Subcutaneous adipose tissue (tissue), 4 donors: ENCODE results near the gene PCAT6. TPM values are rescaled to one million over a fixed set of nuclear protein-coding genes. Genes with fewer than 3 reads are reported as not detected.

Experiments used
- total RNA-seq, 4 donors: library from RNA; depleted of rRNA; stranded (reverse); fragments of >200 nt; gene quantifications; one replicate each; pipeline ENCODE4 v1.1.0, GENCODE V29; 2016
- TF ChIP-seq, protein P1 (sequence below): fragments of 450-650 bp; IDR thresholded peaks from one replicate; pipeline ENCODE4 v1.5.1; 2016; ENCODE audit warnings: low read depth, mild to moderate bottlenecking, control low read depth, antibody characterized with exemption, moderate library complexity

PCAT6 gene
- total RNA-seq, 4 donors from 2014 or later = not detected

DNA sequence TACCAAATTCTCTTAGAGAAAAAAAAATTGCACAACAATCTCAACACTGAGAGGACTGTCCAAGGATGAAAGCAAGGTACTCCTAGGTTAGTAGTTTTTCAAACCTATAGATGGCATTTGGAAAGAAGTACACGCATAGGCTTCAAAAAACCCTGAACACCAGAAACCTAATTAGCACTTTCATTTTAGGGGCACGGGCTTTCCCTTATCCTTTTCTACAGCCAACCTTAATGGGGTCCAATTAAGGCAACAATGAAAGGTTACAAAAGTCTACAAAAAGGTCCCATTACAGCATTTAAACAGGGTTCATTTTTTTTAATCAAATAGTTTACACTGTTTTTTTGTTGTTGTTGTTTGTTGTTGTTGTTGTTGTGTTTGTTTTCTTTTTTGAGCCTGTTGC lies 8.7 kb upstream of the PCAT6 start:
- TF ChIP-seq, protein P1, sequence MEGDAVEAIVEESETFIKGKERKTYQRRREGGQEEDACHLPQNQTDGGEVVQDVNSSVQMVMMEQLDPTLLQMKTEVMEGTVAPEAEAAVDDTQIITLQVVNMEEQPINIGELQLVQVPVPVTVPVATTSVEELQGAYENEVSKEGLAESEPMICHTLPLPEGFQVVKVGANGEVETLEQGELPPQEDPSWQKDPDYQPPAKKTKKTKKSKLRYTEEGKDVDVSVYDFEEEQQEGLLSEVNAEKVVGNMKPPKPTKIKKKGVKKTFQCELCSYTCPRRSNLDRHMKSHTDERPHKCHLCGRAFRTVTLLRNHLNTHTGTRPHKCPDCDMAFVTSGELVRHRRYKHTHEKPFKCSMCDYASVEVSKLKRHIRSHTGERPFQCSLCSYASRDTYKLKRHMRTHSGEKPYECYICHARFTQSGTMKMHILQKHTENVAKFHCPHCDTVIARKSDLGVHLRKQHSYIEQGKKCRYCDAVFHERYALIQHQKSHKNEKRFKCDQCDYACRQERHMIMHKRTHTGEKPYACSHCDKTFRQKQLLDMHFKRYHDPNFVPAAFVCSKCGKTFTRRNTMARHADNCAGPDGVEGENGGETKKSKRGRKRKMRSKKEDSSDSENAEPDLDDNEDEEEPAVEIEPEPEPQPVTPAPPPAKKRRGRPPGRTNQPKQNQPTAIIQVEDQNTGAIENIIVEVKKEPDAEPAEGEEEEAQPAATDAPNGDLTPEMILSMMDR = no peak

DNA sequence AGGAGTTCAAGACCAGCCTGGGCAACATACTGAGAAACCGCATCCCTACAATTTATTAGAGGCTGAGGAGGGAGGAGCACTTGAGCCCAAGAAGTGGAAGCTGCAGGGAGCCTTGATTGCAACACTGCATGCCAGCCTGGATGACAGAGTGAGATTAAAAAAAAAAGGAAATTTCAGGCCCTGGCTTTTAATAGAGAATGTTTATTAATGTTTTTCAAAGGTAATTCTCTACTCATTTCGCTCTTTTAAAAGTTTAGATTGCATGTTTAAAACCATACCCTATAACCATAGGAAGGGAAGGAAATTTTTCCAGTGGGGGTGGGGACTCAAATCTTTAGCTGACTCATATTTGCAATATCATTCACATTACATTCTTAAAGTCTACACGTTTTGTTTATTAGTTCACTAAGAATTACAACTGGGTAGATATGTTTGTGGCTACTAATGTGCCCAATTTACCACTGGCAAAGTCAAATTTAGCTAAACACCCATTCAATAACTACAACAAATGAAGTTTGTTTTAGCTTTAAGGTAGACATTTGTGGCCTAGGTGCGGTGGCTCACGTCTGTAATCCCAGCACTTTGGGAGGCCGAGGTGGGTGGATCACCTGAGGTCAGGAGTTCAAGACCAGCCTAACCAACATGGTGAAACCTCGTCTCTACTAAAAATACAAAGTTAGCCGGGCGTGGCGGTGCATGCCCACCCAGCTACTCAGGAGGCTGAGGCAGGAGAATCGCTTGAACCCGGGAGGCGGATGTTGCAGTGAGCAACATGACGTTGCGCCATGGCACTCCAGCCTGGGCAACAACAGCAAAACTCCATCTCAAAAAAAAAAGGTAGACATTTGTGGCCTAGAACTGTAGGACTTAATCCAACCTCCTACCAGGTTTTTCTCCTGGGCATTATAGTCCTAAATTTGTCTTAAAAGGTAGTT lies 7.5 kb upstream of the PCAT6 start:
- TF ChIP-seq, protein P1 = no peak

DNA sequence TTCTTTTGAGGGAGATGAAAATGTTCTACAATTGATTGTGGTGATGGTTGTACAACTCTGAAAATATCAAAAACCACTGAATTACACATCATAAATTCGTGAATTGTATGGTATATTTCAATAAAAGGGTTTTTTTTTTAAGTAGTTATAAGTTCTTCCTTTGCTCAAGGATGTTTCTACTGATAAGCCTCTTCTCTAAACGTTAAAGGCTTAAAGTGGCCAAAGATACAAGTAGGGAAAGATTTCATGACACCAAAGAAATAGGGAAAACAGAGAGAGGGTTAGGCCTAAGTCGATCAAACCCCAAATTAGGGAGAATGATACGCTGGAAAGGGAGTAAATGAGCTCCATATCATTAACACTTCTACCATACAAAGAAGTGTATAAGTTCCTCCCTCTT lies 6.6 kb upstream of the PCAT6 start:
- TF ChIP-seq, protein P1 = no peak

DNA sequence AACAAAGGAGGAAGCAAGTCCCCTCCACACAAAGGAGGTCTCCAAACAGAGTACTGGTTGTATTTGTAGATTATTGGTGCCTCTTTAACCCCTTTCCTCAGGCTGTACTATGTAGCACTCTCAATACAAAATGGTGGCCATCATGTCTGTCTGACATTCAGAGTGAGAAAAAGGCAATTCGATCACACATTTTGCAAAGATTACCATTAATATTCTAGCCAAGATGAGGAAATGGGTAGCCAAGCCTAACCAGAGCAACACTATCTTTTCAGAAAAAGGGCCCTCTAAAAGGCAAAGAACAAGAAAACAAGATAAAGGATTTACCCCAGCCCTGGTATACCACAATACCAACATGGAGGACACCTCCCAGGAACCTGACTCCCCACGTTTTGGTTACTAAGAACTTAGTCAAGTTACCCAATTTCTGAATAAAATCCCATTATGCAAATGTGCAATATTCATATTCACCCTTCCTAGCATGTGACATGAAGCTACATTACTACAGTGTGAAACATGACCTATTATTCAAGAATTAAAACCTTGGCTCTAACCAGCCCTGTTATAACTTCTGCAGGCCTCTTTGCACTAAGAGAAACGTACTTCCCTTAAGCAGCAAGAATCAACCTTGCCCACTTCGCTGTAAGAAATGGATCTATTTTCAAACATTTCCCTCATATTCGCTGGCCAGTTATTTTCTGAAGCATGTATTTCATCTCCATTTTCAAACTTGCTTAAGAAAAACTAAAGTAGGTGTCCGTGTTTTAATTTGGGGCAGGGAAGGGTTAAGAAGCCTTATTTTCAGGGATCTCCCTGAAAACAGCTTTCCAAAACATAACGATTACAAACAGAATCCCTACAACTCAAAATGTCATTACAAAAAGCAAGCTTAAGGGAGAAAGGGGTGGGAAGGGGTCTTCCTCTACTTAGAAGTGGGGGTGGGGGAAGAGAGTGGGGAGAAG lies 4.6 kb upstream of the PCAT6 start:
- TF ChIP-seq, protein P1 = no peak

DNA sequence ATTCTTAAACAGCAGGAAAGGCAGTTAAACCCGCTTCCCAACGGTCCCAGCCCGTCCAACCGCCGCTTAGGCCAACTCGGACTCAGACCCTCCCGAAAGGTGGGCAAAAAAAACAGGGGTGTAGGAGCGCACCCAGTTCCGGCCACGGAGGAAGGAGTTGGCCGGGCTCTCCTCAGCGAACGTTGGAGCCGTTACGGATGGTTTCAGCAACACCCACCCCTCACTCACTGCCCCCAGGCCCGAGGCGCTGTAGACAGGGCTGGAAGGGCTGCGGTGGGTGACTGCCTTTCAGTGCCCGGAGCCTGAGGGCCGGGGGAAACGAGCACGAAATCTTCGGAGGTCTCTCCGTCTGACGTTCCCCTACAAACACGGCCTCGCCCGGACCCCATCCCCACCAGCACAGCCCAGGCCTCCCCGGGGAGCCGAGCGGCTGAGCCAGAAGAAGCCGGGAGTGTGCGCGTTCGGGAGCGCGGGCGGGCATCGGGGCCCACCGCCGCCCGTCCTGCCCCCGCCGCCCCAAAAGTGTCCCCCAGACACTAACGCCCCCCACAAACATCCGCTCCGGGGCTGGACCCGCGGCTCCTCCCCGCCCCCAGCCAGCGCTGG lies 3.8 kb upstream of the PCAT6 start:
- TF ChIP-seq, protein P1 = no peak

DNA sequence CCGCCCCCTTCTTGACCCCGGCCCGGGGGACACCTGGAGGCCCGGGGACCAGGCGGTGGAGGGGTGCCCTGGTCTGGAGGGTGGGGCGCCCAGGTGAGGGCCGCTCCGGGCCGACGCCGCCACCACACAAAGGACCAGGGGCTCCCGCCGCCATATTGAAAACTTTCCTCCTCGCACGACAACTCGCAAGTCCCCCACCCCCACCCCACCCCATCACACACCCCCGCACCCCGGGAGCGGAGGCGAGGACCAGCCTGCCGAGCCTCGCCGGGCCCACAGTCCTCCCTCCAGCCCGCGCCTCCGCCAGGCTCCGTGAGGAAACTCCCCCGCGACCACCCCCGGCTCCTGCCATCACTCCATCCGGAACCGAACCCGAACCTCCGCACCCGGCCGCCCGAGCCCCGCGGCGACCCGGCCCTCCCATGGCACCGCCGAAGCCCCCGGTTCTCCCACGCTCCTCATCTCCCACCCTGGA lies 3.3 kb upstream of the PCAT6 start:
- TF ChIP-seq, protein P1 = no peak
